T-helper 22 cell (primary cell): Measurements from ENCODE around the gene INPP5K.
"Not testable (repeated sequence)": the region's sequence is repeated elsewhere in the genome, so short reads cannot be mapped to it uniquely, and the experiment has no call there.

ENCODE experiments used
- DNase-seq: peaks from one replicate; pipeline ENCODE4 v3.0.0-alpha.2; 2020; ENCODE audit warnings: low read depth

INPP5K gene

GRCh38 chr17:1516388-1517161 lies at the start of gene INPP5K:
Gene INPP5K, minus strand, starts transcription at chr17:1516612. Its CDS starts 113 bp downstream, at chr17:1516499.
- DNase-seq, result peak; percentile 97

GRCh38 chr17:1565877-1566276 lies 49.5 kb upstream of the INPP5K start:
- DNase-seq, result no peak

- no peak for DNase-seq
Measured at GRCh38 chr17:1563786-1564613, 47.6 kb upstream of the INPP5K start.

- DNase-seq, result not testable (repeated sequence)
Measured at GRCh38 chr17:1563471-1563785, 47.0 kb upstream of the INPP5K start.

GRCh38 chr17:1562176-1562643 lies 45.8 kb upstream of the INPP5K start:
- no peak for DNase-seq

GRCh38 chr17:1561420-1562175 lies 45.2 kb upstream of the INPP5K start:
- DNase-seq, result no peak

- no peak for DNase-seq
Measured at GRCh38 chr17:1560858-1561355, 44.5 kb upstream of the INPP5K start.

- no peak for DNase-seq
Measured at GRCh38 chr17:1560101-1560857, 43.9 kb upstream of the INPP5K start.

GRCh38 chr17:1559047-1560043 lies 42.9 kb upstream of the INPP5K start:
- DNase-seq, result no peak

- DNase-seq, result no peak
Measured at GRCh38 chr17:1558401-1558800, 42.0 kb upstream of the INPP5K start.

GRCh38 chr17:1557355-1558095 lies 41.1 kb upstream of the INPP5K start:
- DNase-seq, result no peak

- DNase-seq, result no peak
Measured at GRCh38 chr17:1555651-1556471, 39.4 kb upstream of the INPP5K start.

- DNase-seq, result no peak
Measured at GRCh38 chr17:1554751-1555540, 38.5 kb upstream of the INPP5K start.

- no peak for DNase-seq
Measured at GRCh38 chr17:1553354-1554266, 37.2 kb upstream of the INPP5K start.

- no peak for DNase-seq
Measured at GRCh38 chr17:1552932-1553331, 36.5 kb upstream of the INPP5K start.

GRCh38 chr17:1551741-1552140 lies 35.3 kb upstream of the INPP5K start:
- DNase-seq, result no peak

GRCh38 chr17:1548032-1548431 lies 31.6 kb upstream of the INPP5K start:
- no peak for DNase-seq
